Immature natural killer cell (primary cell): Measurements from ENCODE around the gene NXPH1. TPM values are rescaled to one million over a fixed set of nuclear protein-coding genes. Genes with fewer than 3 reads are reported as not detected.

Source experiments
- DNase-seq, 3 donors: peaks; one replicate each; pipeline ENCODE4 v3.0.0; 2022; ENCODE audit warnings: mixed read lengths in 1 of 3
- H3K27ac Mint-ChIP-seq, 6 donors: one replicate each; pipeline ENCODE4 v1.8.0; 2020; ENCODE audit warnings: mixed read lengths in 6 of 6, mild to moderate bottlenecking in 5 of 6, inconsistent platforms in 4 of 6, moderate library complexity in 3 of 6
- H3K27me3 Mint-ChIP-seq, 3 donors: one replicate each; pipeline ENCODE4 v1.8.0; 2020 to 2021; ENCODE audit warnings: low read depth in 3 of 3, mild to moderate bottlenecking in 3 of 3, mixed read lengths in 3 of 3, moderate library complexity in 3 of 3, inconsistent platforms in 1 of 3
- H3K36me3 Mint-ChIP-seq, 3 donors: one replicate each; pipeline ENCODE4 v1.8.0; 2020; ENCODE audit warnings: mixed read lengths in 3 of 3, inconsistent platforms in 2 of 3, mild to moderate bottlenecking in 2 of 3
- H3K4me1 Mint-ChIP-seq, 2 donors: one replicate each; pipeline ENCODE4 v1.8.0; 2020; ENCODE audit warnings: inconsistent platforms in 2 of 2, mild to moderate bottlenecking in 2 of 2, mixed read lengths in 2 of 2, moderate library complexity in 1 of 2
- H3K4me3 Mint-ChIP-seq, 5 donors: one replicate each; pipeline ENCODE4 v1.8.0; 2020; ENCODE audit warnings: mild to moderate bottlenecking in 5 of 5, mixed read lengths in 5 of 5, inconsistent platforms in 3 of 5, moderate library complexity in 3 of 5
- H3K9me3 Mint-ChIP-seq, 6 donors: one replicate each; pipeline ENCODE4 v1.8.0; 2020; ENCODE audit warnings: mild to moderate bottlenecking in 6 of 6, mixed read lengths in 6 of 6, inconsistent platforms in 4 of 6, moderate library complexity in 3 of 6
- polyA plus RNA-seq, 3 donors: library from polyadenylated mRNA; unstranded; fragments of 300-500 nt; fragmentation: Illumina TruSeq; gene quantifications; one replicate each; pipeline ENCODE4 v1.2.3, GENCODE V29; 2021

NXPH1 gene
- polyA plus RNA-seq, 3 donors from 2014 or later: not detected

- Mint-ChIP-seq H3K4me3 (no peak overlapping the region), H3K4me1 (no peaks in the 10 kb centered on the region), H3K27me3 (peaks cover 0 to 1% (median under 1%) of the 10 kb centered on the region in 3 donors), H3K27ac (no peak overlapping the region), H3K36me3 (no peaks in the 10 kb centered on the region), H3K9me3 (peaks cover 0 to 16% (median 2%) of the 10 kb centered on the region in 6 donors)
- no peak for DNase-seq
These were observed 58.4 kb downstream of the NXPH1 start for GRCh38 chr7:8491544-8492489.

GRCh38 chr7:8499128-8499527, 65.7 kb downstream of the NXPH1 start:
- H3K27ac Mint-ChIP-seq: no peak overlapping the region
- no peaks in the 10 kb centered on the region for H3K4me1 Mint-ChIP-seq
- DNase-seq: no peak
- no peak overlapping the region for H3K4me3 Mint-ChIP-seq
- no peaks in the 10 kb centered on the region for H3K36me3 Mint-ChIP-seq
- H3K27me3 Mint-ChIP-seq: peaks cover 1 to 4% (median 3%) of the 10 kb centered on the region in 3 donors
- peaks cover 0 to 10% (median 4%) of the 10 kb centered on the region in 6 donors for H3K9me3 Mint-ChIP-seq

DNA sequence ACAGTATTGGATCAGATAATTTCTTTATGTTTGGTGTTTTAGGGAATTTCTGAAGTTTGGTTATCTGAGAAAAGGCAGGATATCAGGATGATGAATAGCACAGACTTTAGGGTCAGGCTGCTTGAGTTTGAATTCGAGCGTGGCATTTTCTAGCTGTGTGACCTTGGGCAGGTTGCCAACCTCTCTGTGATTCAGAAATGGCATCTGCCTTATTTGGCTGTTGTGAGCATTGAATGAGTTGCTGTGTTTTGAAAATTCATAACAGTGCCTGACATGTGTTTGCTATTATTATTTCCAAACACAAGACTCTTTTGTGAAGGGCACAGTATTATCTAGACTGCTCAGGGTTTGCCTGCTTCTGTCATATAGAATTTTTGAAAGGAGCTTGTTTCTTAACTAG, 66.9 kb downstream of the NXPH1 start:
- H3K27me3 Mint-ChIP-seq: peaks cover 1 to 4% (median 3%) of the 10 kb centered on the region in 3 donors
- H3K4me1 Mint-ChIP-seq: no peaks in the 10 kb centered on the region
- H3K4me3 Mint-ChIP-seq: no peak overlapping the region
- peaks cover 0 to 9% (median 2%) of the 10 kb centered on the region in 6 donors for H3K9me3 Mint-ChIP-seq
- no peaks in the 10 kb centered on the region for H3K36me3 Mint-ChIP-seq
- no peak overlapping the region for H3K27ac Mint-ChIP-seq
- DNase-seq: no peak

DNA sequence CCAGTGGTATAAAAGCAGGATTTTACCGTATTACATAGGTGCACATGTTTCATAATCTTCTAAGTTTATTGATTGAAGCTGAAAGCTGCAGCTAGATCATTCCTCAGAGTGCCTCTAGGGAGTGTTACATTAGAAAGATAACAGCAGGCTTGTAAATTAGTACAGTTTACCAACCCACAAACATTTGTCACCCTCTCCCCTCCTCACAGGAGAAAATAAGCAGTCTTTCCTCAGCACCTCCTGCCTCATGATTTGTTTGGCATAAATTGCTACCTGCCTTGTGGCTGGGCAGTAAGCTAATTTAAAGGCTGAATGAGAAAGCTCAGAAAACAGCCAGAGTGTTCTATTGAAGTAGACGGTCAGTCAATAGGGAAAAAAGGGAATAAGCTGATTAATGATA, 74.2 kb downstream of the NXPH1 start:
- Mint-ChIP-seq H3K36me3 (no peaks in the 10 kb centered on the region), H3K9me3 (peaks cover 0 to 3% (median 1%) of the 10 kb centered on the region in 6 donors)
- DNase-seq: no peak

DNA sequence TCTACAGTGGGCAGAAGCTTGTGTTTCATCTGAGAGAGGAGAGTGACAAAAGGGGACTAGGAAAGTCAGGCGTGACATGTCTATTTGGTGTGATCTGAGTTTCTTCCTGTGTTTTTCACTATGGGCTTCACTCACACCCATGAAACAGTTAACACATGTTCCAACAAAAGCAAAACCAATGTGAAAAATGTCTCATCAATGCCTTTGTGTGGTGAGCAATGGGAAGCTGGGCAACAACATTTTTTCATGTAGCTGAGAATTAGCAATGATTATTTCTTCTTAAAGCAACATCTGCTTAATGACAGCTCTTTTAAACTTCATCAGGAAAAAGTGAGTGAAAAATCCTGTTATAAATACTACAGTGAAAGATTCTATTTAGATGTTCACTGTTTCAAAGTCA, 76.2 kb downstream of the NXPH1 start:
- H3K4me3 Mint-ChIP-seq: no peak overlapping the region
- H3K27ac Mint-ChIP-seq: no peak overlapping the region
- H3K9me3 Mint-ChIP-seq: peaks cover 0 to 3% (median under 1%) of the 10 kb centered on the region in 6 donors
- DNase-seq: no peak
- H3K4me1 Mint-ChIP-seq: no peaks in the 10 kb centered on the region
- H3K27me3 Mint-ChIP-seq: peaks cover 0 to 4% (median 2%) of the 10 kb centered on the region in 3 donors
- no peaks in the 10 kb centered on the region for H3K36me3 Mint-ChIP-seq

More for the DNA sequence above, 74.2 kb downstream of the NXPH1 start:
- no peak overlapping the region for H3K27ac Mint-ChIP-seq
- H3K27me3 Mint-ChIP-seq: peaks cover 0 to 4% (median 0%) of the 10 kb centered on the region in 3 donors
- no peak overlapping the region for H3K4me3 Mint-ChIP-seq
- no peaks in the 10 kb centered on the region for H3K4me1 Mint-ChIP-seq

DNA sequence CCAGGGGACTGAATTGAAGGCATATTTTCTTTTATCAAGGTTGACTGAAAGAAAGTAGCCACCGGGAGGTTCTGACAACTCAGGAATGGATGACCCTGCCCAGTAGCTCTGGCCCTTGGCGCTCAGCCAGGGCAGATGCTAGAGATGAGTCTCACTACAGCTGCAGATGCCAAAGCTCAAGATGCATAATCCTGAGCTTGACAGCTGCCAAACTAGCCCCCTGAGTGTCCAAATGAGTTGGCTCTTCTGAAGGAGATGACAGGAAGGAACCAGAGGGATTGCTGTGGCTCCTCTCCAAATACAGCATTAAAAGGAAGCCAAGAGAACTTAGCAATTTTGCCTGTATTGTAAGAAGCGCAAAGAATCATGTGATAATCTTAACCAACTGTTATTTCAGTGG, 78.4 kb downstream of the NXPH1 start:
- H3K4me1 Mint-ChIP-seq: no peaks in the 10 kb centered on the region
- H3K27ac Mint-ChIP-seq: no peak overlapping the region
- no peak for DNase-seq
- H3K36me3 Mint-ChIP-seq: no peaks in the 10 kb centered on the region
- H3K27me3 Mint-ChIP-seq: peaks cover 0 to 4% (median 2%) of the 10 kb centered on the region in 3 donors
- no peak overlapping the region for H3K4me3 Mint-ChIP-seq
- peaks cover 0 to under 1% (median 0%) of the 10 kb centered on the region in 6 donors for H3K9me3 Mint-ChIP-seq

DNA sequence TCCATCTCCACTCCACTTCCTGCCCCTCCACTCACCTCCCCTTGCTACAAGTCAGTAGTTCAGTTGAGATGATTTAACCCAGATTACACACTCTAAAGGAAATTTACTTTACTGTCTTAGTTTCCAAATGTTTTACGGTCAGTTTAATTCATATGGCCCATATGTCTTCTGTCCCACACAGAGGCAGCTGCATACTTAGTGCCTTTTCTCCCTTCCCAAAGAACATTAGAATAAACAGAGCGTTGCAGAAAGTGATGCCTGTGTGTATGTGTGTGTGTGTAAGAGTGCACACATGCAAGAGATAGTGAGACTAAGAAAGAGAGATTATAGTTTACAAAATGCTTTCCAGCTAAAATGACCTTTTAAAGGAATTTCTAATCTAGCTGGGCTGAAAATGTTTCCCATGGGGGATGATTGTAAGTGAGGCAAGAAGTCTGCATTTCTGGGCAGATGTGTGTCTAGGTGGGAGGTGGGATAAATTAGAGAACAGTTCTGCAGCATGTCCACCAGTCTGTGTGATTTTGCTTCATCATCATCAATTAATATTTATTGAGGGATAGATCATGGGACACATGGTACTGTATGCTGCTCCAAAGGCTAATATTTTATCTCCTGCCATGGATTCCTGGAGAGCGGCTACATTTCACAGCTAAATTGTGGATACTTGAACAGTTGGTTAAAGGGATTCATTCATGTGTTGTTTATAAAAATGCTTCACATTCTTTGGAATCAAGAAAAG, 81.5 kb downstream of the NXPH1 start:
- Mint-ChIP-seq H3K27me3 (peaks cover 0 to 2% (median 0%) of the 10 kb centered on the region in 3 donors), H3K4me1 (no peaks in the 10 kb centered on the region), H3K36me3 (no peaks in the 10 kb centered on the region), H3K4me3 (no peak overlapping the region), H3K27ac (no peak overlapping the region), H3K9me3 (no peaks in the 10 kb centered on the region)
- no peak for DNase-seq

DNA sequence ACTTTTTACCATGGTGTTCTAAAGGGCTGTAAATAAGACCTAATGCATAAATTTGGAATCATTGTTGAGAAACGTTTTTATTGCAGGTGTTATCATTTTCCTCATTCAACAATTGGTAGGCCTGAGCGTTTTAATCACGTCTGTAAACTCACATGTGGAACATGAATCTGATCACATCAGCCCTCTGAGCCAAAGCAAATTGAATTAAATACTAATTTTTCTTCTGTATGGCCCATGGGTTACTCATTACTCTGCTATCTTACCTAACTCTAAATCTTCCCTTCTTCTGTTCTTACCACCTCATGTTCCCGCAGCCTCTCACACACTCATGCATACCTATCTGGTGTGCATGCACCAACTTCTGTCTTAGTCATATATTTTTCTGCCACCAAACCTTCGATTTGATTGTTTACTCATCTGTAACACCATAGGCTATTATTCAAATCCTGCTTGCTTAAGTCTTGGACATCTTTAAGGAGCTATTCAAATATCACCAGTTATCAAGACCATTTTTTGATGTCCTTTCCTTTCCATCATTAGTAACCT, 82.3 kb downstream of the NXPH1 start:
- H3K36me3 Mint-ChIP-seq: no peaks in the 10 kb centered on the region

GRCh38 chr7:8516976-8517375, 83.6 kb downstream of the NXPH1 start:
- H3K27ac Mint-ChIP-seq: no peak overlapping the region
- H3K9me3 Mint-ChIP-seq: peaks cover 0 to 2% (median 0%) of the 10 kb centered on the region in 6 donors
- no peaks in the 10 kb centered on the region for H3K36me3 Mint-ChIP-seq
- H3K4me1 Mint-ChIP-seq: no peaks in the 10 kb centered on the region
- no peak overlapping the region for H3K4me3 Mint-ChIP-seq
- peaks cover 0 to 2% (median 0%) of the 10 kb centered on the region in 3 donors for H3K27me3 Mint-ChIP-seq
- DNase-seq: no peak

More for the DNA sequence above, 82.3 kb downstream of the NXPH1 start:
- H3K4me3 Mint-ChIP-seq: no peak overlapping the region
- no peaks in the 10 kb centered on the region for H3K4me1 Mint-ChIP-seq
- H3K27ac Mint-ChIP-seq: no peak overlapping the region
- peaks cover 0 to 2% (median 0%) of the 10 kb centered on the region in 6 donors for H3K9me3 Mint-ChIP-seq
- no peak for DNase-seq
- H3K27me3 Mint-ChIP-seq: peaks cover 0 to 2% (median 0%) of the 10 kb centered on the region in 3 donors

GRCh38 chr7:8528311-8528710, 94.9 kb downstream of the NXPH1 start:
- Mint-ChIP-seq H3K27ac (no peak overlapping the region), H3K4me1 (no peaks in the 10 kb centered on the region), H3K36me3 (no peaks in the 10 kb centered on the region), H3K27me3 (peaks cover 0 to 2% (median 0%) of the 10 kb centered on the region in 3 donors), H3K9me3 (peaks cover 0 to 19% (median 9%) of the 10 kb centered on the region in 6 donors), H3K4me3 (no peak overlapping the region)
- DNase-seq: no peak

- peaks cover 0 to 3% (median 0%) of the 10 kb centered on the region in 6 donors for H3K9me3 Mint-ChIP-seq
- H3K4me3 Mint-ChIP-seq: no peak overlapping the region
- no peak overlapping the region for H3K27ac Mint-ChIP-seq
- H3K36me3 Mint-ChIP-seq: no peaks in the 10 kb centered on the region
- no peaks in the 10 kb centered on the region for H3K4me1 Mint-ChIP-seq
- H3K27me3 Mint-ChIP-seq: peaks cover 0 to 2% (median 1%) of the 10 kb centered on the region in 3 donors
- no peak for DNase-seq
These were observed 98.6 kb downstream of the NXPH1 start for GRCh38 chr7:8531991-8532515.

- Mint-ChIP-seq H3K4me1 (no peaks in the 10 kb centered on the region), H3K4me3 (no peak overlapping the region), H3K27me3 (peaks cover under 1 to 2% (median 1%) of the 10 kb centered on the region in 3 donors), H3K27ac (no peak overlapping the region), H3K9me3 (peaks cover 0 to 6% (median 0%) of the 10 kb centered on the region in 6 donors), H3K36me3 (no peaks in the 10 kb centered on the region)
- no peak for DNase-seq
These were observed 103.0 kb downstream of the NXPH1 start for GRCh38 chr7:8536431-8536830.

DNA sequence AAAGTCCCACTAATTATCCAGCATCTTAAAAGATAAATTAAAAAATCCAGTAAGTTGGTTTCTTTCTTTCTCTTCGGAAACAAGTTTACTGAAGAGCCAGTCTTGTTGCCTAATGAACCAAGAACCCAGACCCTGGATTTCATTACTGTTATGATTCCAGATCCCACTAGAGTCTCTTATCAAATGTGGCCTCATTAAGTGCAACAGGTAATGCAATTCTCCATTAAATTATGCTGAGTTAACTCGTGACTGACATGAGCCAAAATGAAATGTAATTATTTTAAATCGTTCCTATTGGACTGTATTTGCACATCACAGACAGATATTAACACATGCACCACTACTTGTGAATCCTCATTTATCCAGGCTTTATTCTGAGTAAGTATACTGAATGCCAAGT, 115.6 kb downstream of the NXPH1 start:
- no peak overlapping the region for H3K27ac Mint-ChIP-seq
- H3K9me3 Mint-ChIP-seq: peaks cover 0 to 2% (median 0%) of the 10 kb centered on the region in 6 donors
- no peaks in the 10 kb centered on the region for H3K36me3 Mint-ChIP-seq
- peaks cover 0 to 4% (median 2%) of the 10 kb centered on the region in 3 donors for H3K27me3 Mint-ChIP-seq
- no peaks in the 10 kb centered on the region for H3K4me1 Mint-ChIP-seq
- no peak for DNase-seq
- H3K4me3 Mint-ChIP-seq: no peak overlapping the region
